Upper lobe of right lung (tissue), 1 donor: ENCODE results near the gene MYO18B. TPM values are rescaled to one million over a fixed set of nuclear protein-coding genes. Genes with fewer than 3 reads are reported as not detected.
A peak's percentile ranks its signal among the peaks of the same experiment; 100 is the strongest.

Source experiments
- ATAC-seq: fragments of 200-7000 bp; cut with Tn5 transposase; one replicate; pipeline ENCODE4 v1.9.1; 2020; ENCODE audit warnings: mild to moderate bottlenecking, moderate library complexity
- DNase-seq: peaks from one replicate; pipeline ENCODE4 v3.0.0-alpha.2; 2020
- H3K27ac ChIP-seq: fragments of 200-600 bp; one replicate; pipeline ENCODE4 v1.8.0; 2022
- H3K27me3 ChIP-seq: fragments of 200-600 bp; one replicate; pipeline ENCODE4 v1.8.0; 2022; ENCODE audit warnings: mild to moderate bottlenecking
- H3K36me3 ChIP-seq: fragments of 200-600 bp; one replicate; pipeline ENCODE4 v1.8.0; 2022
- H3K4me1 ChIP-seq: fragments of 200-600 bp; one replicate; pipeline ENCODE4 v1.8.0; 2022
- H3K4me3 ChIP-seq: fragments of 200-600 bp; one replicate; pipeline ENCODE4 v1.8.0; 2022; ENCODE audit warnings: mild to moderate bottlenecking
- H3K9me3 ChIP-seq: fragments of 200-600 bp; one replicate; pipeline ENCODE4 v1.8.0; 2022
- CTCF ChIP-seq: fragments of 200-600 bp; IDR thresholded peaks from one replicate; pipeline ENCODE4 v1.8.0; 2022; ENCODE audit warnings: antibody characterized with exemption
- intact Hi-C: fragments of 100-400 bp; cut with DNase I; formaldehyde crosslinking; loops from one replicate; pipeline ENCODE4 v1.11.0; 2022
- total RNA-seq: library from RNA; stranded (reverse); fragmentation: NEBNext Ultra II Directional; extraction: Animal tissue kit (Norgen Biotek cat#: 25700); gene quantifications from one replicate; pipeline ENCODE4 v1.2.1, GENCODE V29; 2021
- donor health status: DM: no; HTN: yes; CAD: no; lungs with severe emphysema.

The MYO18B gene
- total RNA-seq, 1 donor from 2014 or later = 0.14 TPM

DNA sequence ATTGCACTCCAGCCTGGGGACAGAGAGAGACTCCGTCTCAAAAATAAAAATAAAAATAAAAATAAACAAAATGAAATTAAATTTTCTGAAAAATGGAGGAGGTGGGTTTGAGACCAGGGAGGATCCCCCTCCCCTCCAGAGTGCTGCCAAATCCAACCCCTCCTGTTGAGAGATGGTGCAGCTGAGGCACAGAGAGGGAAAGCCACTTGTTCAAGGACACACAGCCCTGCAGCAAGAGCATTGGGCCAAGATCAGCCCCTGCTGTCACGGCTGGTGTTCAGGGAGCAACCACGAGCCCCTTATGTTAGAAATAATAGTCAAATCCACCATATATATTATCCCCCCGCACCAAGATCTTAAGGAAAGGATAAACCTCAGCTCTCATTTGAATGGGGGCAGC, 2.7 kb downstream of the MYO18B start:
- DNase-seq (no peak), ATAC-seq (no peak)
- Histone ChIP-seq H3K9me3 (no peaks in the 10 kb centered on the region), H3K27ac (no peak overlapping the region), H3K4me3 (no peak overlapping the region), H3K27me3 (no peaks in the 10 kb centered on the region), H3K36me3 (no peaks in the 10 kb centered on the region), H3K4me1 (no peaks in the 10 kb centered on the region)
- TF ChIP-seq CTCF = no peak
- intact Hi-C loops = no loop called here

DNA sequence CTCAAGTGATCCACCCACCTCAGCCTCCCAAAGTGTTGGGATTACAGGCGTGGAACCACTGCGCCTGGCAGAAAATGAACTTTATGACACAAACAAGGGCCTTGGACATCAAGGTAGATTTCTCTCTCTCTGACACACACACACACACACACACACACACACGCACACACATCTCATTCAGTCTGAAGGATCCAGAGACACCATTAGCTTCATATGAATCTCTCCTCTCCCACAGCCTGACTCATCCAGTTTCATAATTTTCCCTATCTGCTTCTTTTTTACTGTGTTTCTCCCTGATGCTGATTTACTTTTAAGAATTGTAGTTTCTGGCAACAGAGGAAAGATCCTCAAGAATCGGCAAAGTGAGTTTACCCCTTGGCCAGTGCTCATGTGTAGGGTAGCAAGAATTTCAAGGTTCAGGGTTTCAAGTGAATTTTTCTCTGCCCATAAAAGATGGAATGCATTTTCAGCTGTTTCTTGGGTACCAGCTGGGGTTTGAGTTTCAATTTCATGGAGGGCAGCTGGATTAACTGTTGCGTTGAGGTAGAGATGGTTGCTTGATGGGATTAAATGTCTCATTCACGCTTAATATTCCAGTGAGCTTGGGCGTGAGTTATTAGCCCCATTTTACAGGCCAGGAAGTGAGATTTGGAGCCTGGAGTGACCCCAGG, 3.5 kb downstream of the MYO18B start:
- H3K4me3 ChIP-seq = no peak overlapping the region
- H3K27me3 ChIP-seq = no peaks in the 10 kb centered on the region
- intact Hi-C loops = no loop called here
- DNase-seq = no peak
- no peaks in the 10 kb centered on the region for H3K4me1 ChIP-seq
- no peak overlapping the region for H3K27ac ChIP-seq
- no peak for ATAC-seq
- H3K36me3 ChIP-seq = no peaks in the 10 kb centered on the region
- H3K9me3 ChIP-seq = no peaks in the 10 kb centered on the region
- TF ChIP-seq CTCF = no peak

DNA sequence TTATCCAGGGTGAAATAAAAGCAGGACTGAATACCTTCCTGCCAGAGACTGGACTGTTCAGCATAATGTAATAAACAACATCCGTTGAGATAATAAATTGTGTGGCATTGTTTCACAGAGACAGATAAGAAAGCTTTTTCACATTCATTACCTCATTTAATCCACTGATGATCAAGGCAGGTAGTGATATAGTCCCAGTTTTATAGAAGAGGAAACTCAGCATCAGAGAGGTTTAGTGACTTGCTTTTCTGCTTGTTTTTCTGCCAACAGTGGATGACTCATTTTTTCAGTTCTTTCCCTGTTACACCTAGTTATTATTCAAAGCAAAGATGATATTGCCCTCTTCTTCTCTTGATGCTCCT, 4.0 kb downstream of the MYO18B start:
- Histone ChIP-seq H3K36me3 (no peaks in the 10 kb centered on the region), H3K4me1 (no peaks in the 10 kb centered on the region), H3K4me3 (no peak overlapping the region), H3K27ac (no peak overlapping the region), H3K9me3 (no peaks in the 10 kb centered on the region), H3K27me3 (no peaks in the 10 kb centered on the region)
- ATAC-seq (no peak), DNase-seq (no peak)
- intact Hi-C loops = no loop called here
- no peak for TF ChIP-seq CTCF

GRCh38 chr22:25747245-25747944, 5.4 kb downstream of the MYO18B start:
- peak; percentile 54 for ATAC-seq
- intact Hi-C loops = no loop called here

DNA sequence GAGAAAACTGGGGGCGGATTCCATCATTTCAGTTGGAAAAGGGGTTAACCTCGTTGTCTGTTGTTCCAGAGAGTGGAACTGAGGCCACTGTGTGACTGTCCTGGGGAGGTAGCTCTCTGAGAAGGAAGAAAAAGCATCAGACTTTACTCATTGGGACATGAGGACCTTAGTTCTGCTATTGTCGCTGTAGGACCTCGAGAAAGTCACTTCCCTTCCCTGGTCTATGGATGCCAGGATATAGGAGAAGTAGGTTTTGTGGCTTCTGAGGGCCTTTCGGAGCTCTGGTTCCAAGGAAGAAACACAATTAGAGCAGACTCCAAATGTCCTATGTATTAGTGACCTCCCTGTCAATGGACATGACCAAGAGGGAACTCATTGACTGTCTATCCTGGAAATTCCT, 6.2 kb downstream of the MYO18B start:
- peak; percentile 68 for ATAC-seq
- H3K4me3 ChIP-seq = no peak overlapping the region
- H3K27ac ChIP-seq = no peak overlapping the region
- no peaks in the 10 kb centered on the region for H3K4me1 ChIP-seq
- H3K9me3 ChIP-seq = no peaks in the 10 kb centered on the region
- intact Hi-C loops = no loop called here
- H3K27me3 ChIP-seq = no peaks in the 10 kb centered on the region
- DNase-seq = no peak
- H3K36me3 ChIP-seq = no peaks in the 10 kb centered on the region
- TF ChIP-seq CTCF = no peak

More at GRCh38 chr22:25747245-25747944, 5.4 kb downstream of the MYO18B start:
- no peak overlapping the region for H3K4me3 ChIP-seq
- no peak overlapping the region for H3K27ac ChIP-seq
- H3K36me3 ChIP-seq = no peaks in the 10 kb centered on the region
- no peak for TF ChIP-seq CTCF
- no peaks in the 10 kb centered on the region for H3K9me3 ChIP-seq
- H3K27me3 ChIP-seq = no peaks in the 10 kb centered on the region
- DNase-seq = no peak
- no peaks in the 10 kb centered on the region for H3K4me1 ChIP-seq
